DMS114 treated with DMSO at 0.1 percent for 48 hours (cell line): ENCODE results near the gene PGM5.

Experiments used
- DNase-seq: peaks from one replicate; lab custom pipeline; 2025; ENCODE audit not compliant: unreplicated experiment; lab: John Stamatoyannopoulos, UW

Gene PGM5

GRCh38 chr9:68493958-68494577 lies 137.7 kb downstream of the PGM5 start:
- no peak for DNase-seq

GRCh38 chr9:68495247-68495646 lies 138.8 kb downstream of the PGM5 start:
- no peak for DNase-seq

GRCh38 chr9:68496356-68496755 lies 139.9 kb downstream of the PGM5 start:
- DNase-seq = no peak

GRCh38 chr9:68497629-68498028 lies 141.2 kb downstream of the PGM5 start:
- DNase-seq = no peak

GRCh38 chr9:68498816-68499215 lies 142.4 kb downstream of the PGM5 start:
- DNase-seq = no peak

GRCh38 chr9:68500457-68501381 lies 144.3 kb downstream of the PGM5 start:
- no peak for DNase-seq

GRCh38 chr9:68502279-68502678 lies 145.9 kb downstream of the PGM5 start:
- DNase-seq = no peak

- no peak for DNase-seq
Observed at GRCh38 chr9:68505681-68506409, 149.4 kb downstream of the PGM5 start.

GRCh38 chr9:68506551-68506950 lies 150.1 kb downstream of the PGM5 start:
- no peak for DNase-seq

GRCh38 chr9:68507130-68507805 lies 150.9 kb downstream of the PGM5 start:
- peak; percentile 1 for DNase-seq

GRCh38 chr9:68507806-68508145 lies 151.4 kb downstream of the PGM5 start:
- no peak for DNase-seq

- DNase-seq = no peak
Observed at GRCh38 chr9:68508547-68508946, 152.1 kb downstream of the PGM5 start.

- no peak for DNase-seq
Observed at GRCh38 chr9:68509689-68510088, 153.3 kb downstream of the PGM5 start.

GRCh38 chr9:68513385-68513784 lies 157.0 kb downstream of the PGM5 start:
- no peak for DNase-seq

- DNase-seq = no peak
Observed at GRCh38 chr9:68513981-68514380, 157.6 kb downstream of the PGM5 start.

GRCh38 chr9:68515326-68516017 lies 159.1 kb downstream of the PGM5 start:
- no peak for DNase-seq

GRCh38 chr9:68522131-68522530 lies 165.7 kb downstream of the PGM5 start:
- no peak for DNase-seq

- DNase-seq = no peak
Observed at GRCh38 chr9:68522954-68523353, 166.5 kb downstream of the PGM5 start.

GRCh38 chr9:68523367-68523936 lies 167.0 kb downstream of the PGM5 start:
- no peak for DNase-seq

GRCh38 chr9:68530618-68531017 lies 174.2 kb downstream of the PGM5 start:
- no peak for DNase-seq
